Mesothelial cell of epicardium (in vitro differentiated cells): ENCODE results near the gene C6orf15. TPM values are rescaled to one million over a fixed set of nuclear protein-coding genes. Genes with fewer than 3 reads are reported as not detected.

Experiments
- DNase-seq, 2 experiments: peaks; one replicate each; pipeline ENCODE4 v3.0.0; 2021; ENCODE audit warnings: low spot score in 2 of 2; ENCODE audit not compliant: unreplicated experiment in 2 of 2
- H3K27ac Mint-ChIP-seq: 2 replicates; pipeline ENCODE4 v1.8.0; 2021; ENCODE audit warnings: mixed read lengths
- H3K27me3 Mint-ChIP-seq: 2 replicates; pipeline ENCODE4 v1.8.0; 2021; ENCODE audit warnings: low read depth, mixed read lengths
- H3K36me3 Mint-ChIP-seq: 2 replicates; pipeline ENCODE4 v1.8.0; 2021; ENCODE audit warnings: mixed read lengths
- H3K4me1 Mint-ChIP-seq: 2 replicates; pipeline ENCODE4 v1.8.0; 2021; ENCODE audit warnings: mixed read lengths
- H3K4me3 Mint-ChIP-seq: 2 replicates; pipeline ENCODE4 v1.8.0; 2021; ENCODE audit warnings: mild to moderate bottlenecking, moderate library complexity, mixed read lengths
- H3K9me3 Mint-ChIP-seq: 2 replicates; pipeline ENCODE4 v1.8.0; 2021; ENCODE audit warnings: mixed read lengths
- CTCF ChIP-seq: fragments of 200-600 bp; sonication (generic); IDR thresholded peaks from one replicate; pipeline ENCODE4 v1.5.0; 2021; ENCODE audit warnings: antibody characterized with exemption; ENCODE audit not compliant: unreplicated experiment
- total RNA-seq: library from RNA; stranded (reverse); gene quantifications from 3 replicates; pipeline ENCODE4 v1.2.1, GENCODE V29; 2021

C6orf15 gene
- total RNA-seq, 1 donor from 2014 or later = not detected

DNA sequence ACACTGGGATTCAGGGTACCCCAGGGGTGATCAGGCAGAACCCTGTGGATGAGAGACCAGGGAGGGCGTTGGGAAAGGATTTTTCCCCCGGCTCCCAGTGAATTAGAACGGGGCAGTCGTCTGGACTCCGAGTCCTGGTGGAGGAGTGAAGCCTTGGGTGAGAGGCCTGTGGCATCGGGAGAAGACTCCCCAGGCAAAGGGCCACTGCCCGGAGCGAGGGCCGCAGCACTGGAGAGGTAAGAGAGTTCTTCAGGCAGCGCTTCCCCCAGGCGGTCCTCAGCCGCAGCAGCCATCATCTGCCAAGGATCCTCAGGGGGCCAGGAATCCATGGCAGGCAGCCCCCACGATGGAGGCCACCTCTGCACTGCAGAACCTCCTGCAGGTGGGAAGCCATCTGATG, 663 bp downstream of the C6orf15 start:
- Mint-ChIP-seq H3K4me1 (peaks cover 17% of the 10 kb centered on the region), H3K4me3 (no peak overlapping the region), H3K36me3 (no peaks in the 10 kb centered on the region), H3K27ac (no peak overlapping the region), H3K9me3 (no peaks in the 10 kb centered on the region), H3K27me3 (peaks cover 43% of the 10 kb centered on the region)
- DNase-seq = no peak
- TF ChIP-seq CTCF = no peak

- TF ChIP-seq CTCF = no peak
- Mint-ChIP-seq H3K4me1 (peaks cover 17% of the 10 kb centered on the region), H3K36me3 (no peaks in the 10 kb centered on the region), H3K4me3 (no peak overlapping the region), H3K27ac (no peak overlapping the region), H3K9me3 (no peaks in the 10 kb centered on the region), H3K27me3 (peaks cover 39% of the 10 kb centered on the region)
- DNase-seq = no peak
Observed at GRCh38 chr6:31110825-31111582, 1.4 kb downstream of the C6orf15 start.

DNA sequence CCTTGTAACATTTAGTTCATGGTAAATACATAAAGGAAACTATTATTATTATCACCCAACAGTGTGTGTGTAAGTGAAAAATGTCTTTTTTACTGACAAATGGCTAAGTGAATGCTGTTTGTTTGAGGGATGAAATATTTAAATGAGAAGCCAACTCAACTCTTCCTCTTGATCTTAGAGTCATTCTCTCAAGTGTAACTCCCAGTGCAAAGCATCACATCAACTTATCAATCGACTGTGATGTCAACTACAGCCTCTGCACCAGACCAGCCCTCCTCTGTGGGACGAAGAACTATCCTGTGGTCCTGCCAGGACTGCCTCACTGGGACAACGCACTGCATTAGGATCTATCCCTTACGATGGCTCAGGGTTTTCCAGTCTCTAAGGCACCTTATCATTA, 5.3 kb downstream of the C6orf15 start:
- no peak for TF ChIP-seq CTCF
- no peaks in the 10 kb centered on the region for H3K9me3 Mint-ChIP-seq
- H3K4me1 Mint-ChIP-seq = peaks cover 3% of the 10 kb centered on the region
- no peaks in the 10 kb centered on the region for H3K36me3 Mint-ChIP-seq
- DNase-seq = no peak
- H3K27ac Mint-ChIP-seq = no peak overlapping the region
- H3K27me3 Mint-ChIP-seq = peaks cover 22% of the 10 kb centered on the region
- H3K4me3 Mint-ChIP-seq = no peak overlapping the region

- no peak overlapping the region for H3K4me3 Mint-ChIP-seq
- H3K9me3 Mint-ChIP-seq = no peaks in the 10 kb centered on the region
- DNase-seq = no peak
- no peaks in the 10 kb centered on the region for H3K4me1 Mint-ChIP-seq
- no peak for TF ChIP-seq CTCF
- peaks cover 2% of the 10 kb centered on the region for H3K27me3 Mint-ChIP-seq
- no peaks in the 10 kb centered on the region for H3K36me3 Mint-ChIP-seq
- H3K27ac Mint-ChIP-seq = no peak overlapping the region
Observed at GRCh38 chr6:31103136-31103535, 9.2 kb downstream of the C6orf15 start.

DNA sequence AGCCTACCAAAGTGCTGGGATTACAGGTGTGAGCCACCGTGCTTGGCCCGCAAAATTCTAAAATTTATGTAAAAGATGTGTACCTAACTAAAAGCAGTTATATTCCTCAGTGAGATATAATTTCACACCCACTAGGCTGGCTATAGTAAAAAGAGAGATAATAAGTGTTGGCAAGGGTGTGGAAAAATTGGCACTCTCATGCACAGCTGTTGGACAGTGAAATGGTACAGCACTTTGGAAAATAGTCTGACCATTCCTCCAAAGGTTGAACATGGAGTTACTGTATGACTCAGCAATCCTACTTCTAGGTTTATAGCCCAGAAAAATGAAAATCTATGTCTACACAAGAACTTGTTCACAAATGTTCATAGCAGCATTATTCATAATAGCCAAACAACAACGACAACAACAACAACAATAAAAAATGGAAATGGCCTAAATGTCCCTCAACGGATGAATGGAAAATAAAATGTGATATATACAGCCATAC, 13.9 kb downstream of the C6orf15 start:
- H3K4me1 Mint-ChIP-seq = peaks cover 8% of the 10 kb centered on the region
- no peak overlapping the region for H3K4me3 Mint-ChIP-seq
- no peak for TF ChIP-seq CTCF
- DNase-seq = no peak
- no peaks in the 10 kb centered on the region for H3K36me3 Mint-ChIP-seq
- no peak overlapping the region for H3K27ac Mint-ChIP-seq
- H3K27me3 Mint-ChIP-seq = no peaks in the 10 kb centered on the region
- H3K9me3 Mint-ChIP-seq = no peaks in the 10 kb centered on the region
